Stimulated activated CD4-positive, alpha-beta T cell treated with anti-CD3 and anti-CD28 coated beads, TNF-alpha, amount 100 ng/mL, for 48 hours (primary cell): ENCODE data around the gene OSBPL2.

ENCODE experiments used
- DNase-seq, 3 donors: peaks; one replicate each; pipeline ENCODE4 v3.0.0-alpha.2; 2020; ENCODE audit warnings: low read depth in 3 of 3

Gene OSBPL2

DNA sequence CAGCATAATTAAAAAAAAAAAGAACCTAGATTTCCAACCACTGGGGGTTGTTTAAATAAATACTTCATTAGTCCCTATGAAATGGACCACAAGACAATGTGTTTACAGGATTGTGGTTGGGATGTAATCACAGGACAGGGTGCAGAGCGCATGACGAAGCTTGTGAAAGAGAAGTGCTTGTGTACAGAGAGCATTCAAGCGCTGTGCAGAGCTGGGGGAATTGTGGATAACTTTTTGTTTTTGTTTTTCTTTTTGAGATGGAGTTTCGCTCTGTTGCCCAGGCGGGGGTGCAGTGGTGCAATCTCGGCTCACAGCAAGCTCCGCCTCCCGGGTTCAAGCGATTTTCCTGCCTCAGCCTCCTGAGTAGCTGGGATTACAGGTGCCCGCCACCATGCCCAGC, 106.5 kb downstream of the OSBPL2 start:
- no peak for DNase-seq
